Measurements from ENCODE around the gene SLC25A1. TPM values are rescaled to one million over a fixed set of nuclear protein-coding genes. Genes with fewer than 3 reads are reported as not detected.
"Not testable (repeated sequence)": the region's sequence is repeated elsewhere in the genome, so short reads cannot be mapped to it uniquely, and the experiment has no call there.

Gene SLC25A1
- total RNA-seq, 4 donors from 2014 or later = 49.2 to 68.0 (median 57.3) TPM

DNA sequence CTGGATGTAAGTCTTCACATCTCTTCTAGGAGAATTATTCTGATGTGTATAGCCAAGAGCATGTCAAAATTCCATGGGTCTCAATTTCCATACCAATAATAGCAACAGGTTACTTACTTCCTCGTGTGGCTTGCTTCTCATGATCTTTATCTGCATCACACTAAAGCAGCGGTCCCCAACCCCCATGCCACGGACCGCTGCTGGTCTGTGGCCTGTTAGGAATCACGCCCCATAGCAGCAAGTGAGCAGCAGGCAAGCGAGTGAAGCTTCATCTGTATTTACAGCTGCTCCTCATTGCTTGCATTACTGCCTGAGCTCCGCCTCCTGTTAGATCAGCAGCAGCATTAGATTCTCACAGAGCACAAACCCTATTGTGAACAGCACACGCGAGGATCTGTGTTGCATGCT, 28.9 kb upstream of the SLC25A1 start:
- H3K27ac ChIP-seq = no peak overlapping the region
- intact Hi-C loops (cut with DNase I) = no loop called here
- TF ChIP-seq POLR2A (IDR thresholded peaks at IDR 0.05) = no peak
- TF ChIP-seq, protein P1, sequence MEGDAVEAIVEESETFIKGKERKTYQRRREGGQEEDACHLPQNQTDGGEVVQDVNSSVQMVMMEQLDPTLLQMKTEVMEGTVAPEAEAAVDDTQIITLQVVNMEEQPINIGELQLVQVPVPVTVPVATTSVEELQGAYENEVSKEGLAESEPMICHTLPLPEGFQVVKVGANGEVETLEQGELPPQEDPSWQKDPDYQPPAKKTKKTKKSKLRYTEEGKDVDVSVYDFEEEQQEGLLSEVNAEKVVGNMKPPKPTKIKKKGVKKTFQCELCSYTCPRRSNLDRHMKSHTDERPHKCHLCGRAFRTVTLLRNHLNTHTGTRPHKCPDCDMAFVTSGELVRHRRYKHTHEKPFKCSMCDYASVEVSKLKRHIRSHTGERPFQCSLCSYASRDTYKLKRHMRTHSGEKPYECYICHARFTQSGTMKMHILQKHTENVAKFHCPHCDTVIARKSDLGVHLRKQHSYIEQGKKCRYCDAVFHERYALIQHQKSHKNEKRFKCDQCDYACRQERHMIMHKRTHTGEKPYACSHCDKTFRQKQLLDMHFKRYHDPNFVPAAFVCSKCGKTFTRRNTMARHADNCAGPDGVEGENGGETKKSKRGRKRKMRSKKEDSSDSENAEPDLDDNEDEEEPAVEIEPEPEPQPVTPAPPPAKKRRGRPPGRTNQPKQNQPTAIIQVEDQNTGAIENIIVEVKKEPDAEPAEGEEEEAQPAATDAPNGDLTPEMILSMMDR (IDR thresholded peaks at IDR 0.05) = no peak
- no peaks in the 10 kb centered on the region for H3K9me3 ChIP-seq
- H3K4me3 ChIP-seq = no peak overlapping the region
- peaks cover 0 to 34% (median 0%) of the 10 kb centered on the region in 3 donors for H3K36me3 ChIP-seq
- 77 to 94% methylated on average over 5 to 9 of the region's 9 CpGs for WGBS, 2 donors
- H3K27me3 ChIP-seq = no peaks in the 10 kb centered on the region
- DNase-seq = no peak
- no peaks in the 10 kb centered on the region for H3K4me1 ChIP-seq

DNA sequence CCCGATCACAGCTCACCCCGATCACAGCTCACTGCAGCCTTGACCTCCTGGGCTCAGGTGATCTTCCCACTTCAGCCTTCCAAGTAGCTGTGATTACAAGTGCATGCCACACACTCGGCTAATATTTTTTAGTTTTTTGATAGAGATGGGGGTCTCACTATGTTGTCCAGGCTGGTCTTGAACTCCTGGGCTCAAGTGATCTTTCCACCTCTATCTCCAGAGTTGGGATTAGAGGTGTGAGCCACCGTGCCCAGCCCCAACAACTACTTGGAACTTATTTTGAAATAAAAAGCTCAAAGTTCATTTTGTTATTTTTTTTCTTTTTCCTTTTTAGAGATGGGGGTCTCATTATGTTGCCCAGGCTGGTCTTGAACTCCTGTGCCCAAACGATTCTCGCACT, 27.8 kb upstream of the SLC25A1 start:
- H3K36me3 ChIP-seq = peaks cover 0 to 34% (median 0%) of the 10 kb centered on the region in 3 donors
- intact Hi-C loops (cut with DNase I) = no loop called here
- H3K4me3 ChIP-seq = no peak overlapping the region
- WGBS, 2 donors = 86 to 91% methylated on average over 6 of the region's 6 CpGs
- H3K27ac ChIP-seq = no peak overlapping the region
- no peak for DNase-seq
- no peak for TF ChIP-seq POLR2A (IDR thresholded peaks at IDR 0.05)
- TF ChIP-seq, protein P1 (IDR thresholded peaks at IDR 0.05) = no peak
- H3K9me3 ChIP-seq = no peaks in the 10 kb centered on the region
- no peaks in the 10 kb centered on the region for H3K27me3 ChIP-seq
- no peaks in the 10 kb centered on the region for H3K4me1 ChIP-seq

DNA sequence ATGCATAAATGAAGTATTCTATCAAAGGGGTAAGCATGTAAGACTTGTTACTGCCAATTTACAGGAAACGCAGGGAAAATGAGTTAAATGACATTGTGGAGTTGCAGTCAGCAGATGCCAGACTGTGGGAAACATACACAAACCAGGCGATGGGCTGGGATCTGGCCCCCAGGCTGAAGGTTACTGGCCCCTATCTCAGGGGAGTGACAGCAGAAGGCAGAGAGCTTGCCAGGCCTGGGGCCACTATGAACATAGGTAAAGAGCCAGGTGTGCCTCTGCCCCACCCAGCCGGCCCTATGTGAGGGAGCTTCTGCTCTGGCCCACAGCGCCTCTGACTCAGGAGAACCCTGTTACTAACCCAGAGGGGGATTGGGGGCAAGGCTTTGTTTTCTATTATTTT, 26.1 kb upstream of the SLC25A1 start:
- H3K36me3 ChIP-seq = peaks cover 0 to 25% (median 0%) of the 10 kb centered on the region in 3 donors
- no peaks in the 10 kb centered on the region for H3K9me3 ChIP-seq
- TF ChIP-seq, protein P1 (IDR thresholded peaks at IDR 0.05) = no peak
- TF ChIP-seq POLR2A (IDR thresholded peaks at IDR 0.05) = no peak
- no peaks in the 10 kb centered on the region for H3K4me1 ChIP-seq
- WGBS, 2 donors = 90 to 94% methylated on average over 4 of the region's 4 CpGs
- intact Hi-C loops (cut with DNase I) = no loop called here
- H3K4me3 ChIP-seq = no peak overlapping the region
- H3K27ac ChIP-seq = no peak overlapping the region
- DNase-seq = no peak
- H3K27me3 ChIP-seq = no peaks in the 10 kb centered on the region

DNA sequence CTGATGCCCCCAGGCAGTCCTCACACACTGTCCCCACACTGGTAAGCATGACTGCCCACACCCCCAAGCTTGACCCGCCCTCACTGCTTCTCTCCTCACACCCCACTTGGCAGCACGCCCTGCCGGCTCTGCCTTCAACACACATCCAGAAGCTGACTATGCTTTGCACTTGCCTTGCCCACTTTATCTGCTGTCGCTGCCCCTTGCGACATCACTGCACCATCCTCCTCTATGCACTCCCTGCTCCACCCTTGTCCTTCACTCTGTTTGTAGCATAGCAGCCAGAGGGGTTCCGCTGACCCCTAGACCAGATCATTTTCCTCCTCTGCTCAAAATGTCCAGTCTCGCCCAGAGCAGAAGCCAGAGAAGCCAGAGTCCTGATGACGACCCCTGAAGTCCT, 25.3 kb upstream of the SLC25A1 start:
- H3K4me3 ChIP-seq = no peak overlapping the region
- no peaks in the 10 kb centered on the region for H3K27me3 ChIP-seq
- H3K36me3 ChIP-seq = peaks cover 0 to 17% (median 0%) of the 10 kb centered on the region in 3 donors
- intact Hi-C loops (cut with DNase I) = no loop called here
- no peaks in the 10 kb centered on the region for H3K9me3 ChIP-seq
- TF ChIP-seq POLR2A (IDR thresholded peaks at IDR 0.05) = no peak
- TF ChIP-seq, protein P1 (IDR thresholded peaks at IDR 0.05) = no peak
- WGBS, 2 donors = 90 to 92% methylated on average over 8 of the region's 8 CpGs
- H3K27ac ChIP-seq = no peak overlapping the region
- H3K4me1 ChIP-seq = no peaks in the 10 kb centered on the region
- DNase-seq = no peak

DNA sequence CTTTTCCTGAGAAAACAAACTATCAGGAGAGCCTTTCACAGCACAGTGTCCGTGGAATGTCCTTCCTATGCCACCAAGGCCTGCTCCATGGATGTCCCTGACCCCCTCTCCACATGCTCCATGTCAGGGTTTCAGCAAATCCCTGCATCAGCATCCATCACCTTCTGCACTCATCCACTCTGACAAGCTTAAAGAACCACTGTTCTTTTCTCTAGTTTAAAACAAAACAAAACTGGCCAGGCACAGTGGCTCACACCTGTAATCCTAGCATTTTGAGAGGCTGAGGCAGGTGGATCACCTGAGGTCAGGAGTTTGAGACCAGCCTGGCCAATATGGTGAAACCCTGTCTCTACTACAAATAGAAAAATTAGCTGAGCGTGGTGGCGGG, 24.3 kb upstream of the SLC25A1 start:
- H3K36me3 ChIP-seq; DNase-seq; intact Hi-C loops (cut with DNase I); H3K4me1 ChIP-seq; H3K27ac ChIP-seq; H3K27me3 ChIP-seq; H3K4me3 ChIP-seq; H3K9me3 ChIP-seq: not testable (repeated sequence)
- 98 to 100% methylated on average over 3 of the region's 3 CpGs for WGBS, 2 donors
